GM18907 (cell line): ENCODE data around the gene PYGO1.
A peak's percentile ranks its signal among the peaks of the same experiment; 100 is the strongest.

Experiments
- ATAC-seq: cut with Tn5 transposase; IDR thresholded peaks from one replicate; pipeline ENCODE4 v1.9.1; 2021; ENCODE audit warnings: mild to moderate bottlenecking, moderate library complexity; ENCODE audit not compliant: unreplicated experiment

The PYGO1 gene

GRCh38 chr15:55573224-55573623, 14.9 kb downstream of the PYGO1 start:
- ATAC-seq = no peak

- ATAC-seq = no peak
Observed at GRCh38 chr15:55564347-55565145, 23.6 kb downstream of the PYGO1 start.

GRCh38 chr15:55562601-55563000, 25.5 kb downstream of the PYGO1 start:
- no peak for ATAC-seq

GRCh38 chr15:55555089-55555488, 33.1 kb downstream of the PYGO1 start:
- no peak for ATAC-seq

- ATAC-seq = no peak
Observed at GRCh38 chr15:55552926-55553325, 35.2 kb downstream of the PYGO1 start.

- no peak for ATAC-seq
Observed at GRCh38 chr15:55552451-55552850, 35.7 kb downstream of the PYGO1 start.

- no peak for ATAC-seq
Observed at GRCh38 chr15:55549305-55549704, 38.8 kb downstream of the PYGO1 start.

- ATAC-seq = no peak
Observed at GRCh38 chr15:55546718-55547117, 41.4 kb downstream of the PYGO1 start.

GRCh38 chr15:55535436-55535835, 52.7 kb downstream of the PYGO1 start:
- no peak for ATAC-seq

- no peak for ATAC-seq
Observed at GRCh38 chr15:55532944-55533343, 55.2 kb downstream of the PYGO1 start.

- ATAC-seq = no peak
Observed at GRCh38 chr15:55530861-55531313, 57.3 kb downstream of the PYGO1 start.

- ATAC-seq = no peak
Observed at GRCh38 chr15:55528812-55529211, 59.3 kb downstream of the PYGO1 start.

- no peak for ATAC-seq
Observed at GRCh38 chr15:55527150-55527549, 61.0 kb downstream of the PYGO1 start.

- peak; percentile 82 for ATAC-seq
Observed at GRCh38 chr15:55526559-55527036, 61.5 kb downstream of the PYGO1 start.

- ATAC-seq = no peak
Observed at GRCh38 chr15:55522742-55523450, 65.2 kb downstream of the PYGO1 start.

GRCh38 chr15:55518641-55519040, 69.5 kb downstream of the PYGO1 start:
- ATAC-seq = no peak

GRCh38 chr15:55518009-55518408, 70.1 kb downstream of the PYGO1 start:
- no peak for ATAC-seq

- no peak for ATAC-seq
Observed at GRCh38 chr15:55515991-55516776, 72.0 kb downstream of the PYGO1 start.

- ATAC-seq = no peak
Observed at GRCh38 chr15:55515491-55515890, 72.7 kb downstream of the PYGO1 start.

- ATAC-seq = no peak
Observed at GRCh38 chr15:55514414-55514850, 73.7 kb downstream of the PYGO1 start.
